Colonic mucosa (tissue), 4 donors: ENCODE data around the gene PCCA. TPM values are rescaled to one million over a fixed set of nuclear protein-coding genes. Genes with fewer than 3 reads are reported as not detected.

Experiments used
- DNase-seq: peaks from one replicate; pipeline ENCODE4 v3.0.0-alpha.2; 2020
- H3K27ac ChIP-seq: fragments of 200-600 bp; one replicate; pipeline ENCODE4 v1.8.0; 2021
- H3K27me3 ChIP-seq: fragments of 200-600 bp; one replicate; pipeline ENCODE4 v1.8.0; 2021
- H3K36me3 ChIP-seq: fragments of 200-600 bp; one replicate; pipeline ENCODE4 v1.8.0; 2021
- H3K4me1 ChIP-seq: fragments of 200-600 bp; one replicate; pipeline ENCODE4 v1.8.0; 2021; ENCODE audit warnings: mild to moderate bottlenecking
- H3K4me3 ChIP-seq: fragments of 200-600 bp; one replicate; pipeline ENCODE4 v1.8.0; 2021
- H3K9ac ChIP-seq, 2 donors: one replicate each; pipeline ENCODE4 v1.7.0; 2013; ENCODE audit warnings: control low read depth in 2 of 2, low read depth in 2 of 2, low read length in 2 of 2
- H3K9me3 ChIP-seq: fragments of 200-600 bp; one replicate; pipeline ENCODE4 v1.8.0; 2021
- CTCF ChIP-seq: fragments of 200-600 bp; IDR thresholded peaks from one replicate; pipeline ENCODE4 v1.8.0; 2022; ENCODE audit warnings: antibody characterized with exemption, mild to moderate bottlenecking
- intact Hi-C: fragments of 100-400 bp; cut with DNase I; formaldehyde crosslinking; loops from one replicate; pipeline ENCODE4 v1.14.1; 2022
- total RNA-seq, 2 donors: library from RNA; stranded (reverse); fragmentation: NEBNext Ultra II Directional in 1 of 2; extraction: Animal tissue kit (Norgen Biotek cat#: 25700) in 1 of 2; gene quantifications; one replicate each; pipeline ENCODE4 v1.2.1, GENCODE V29; 2021
- donor health status: healthy.
- donor health status: DM: no; HTN: no; CAD: no.
- donor health status: DM: no; HTN: no; CAD: no.

PCCA gene
- total RNA-seq, 2 donors from 2014 or later = 65.5 to 109 TPM

GRCh38 chr13:100525453-100526317 is 436.8 kb downstream of the PCCA start:
- Histone ChIP-seq H3K9me3 (no peaks in the 10 kb centered on the region), H3K27ac (no peak overlapping the region), H3K36me3 (no peaks in the 10 kb centered on the region), H3K4me3 (no peak overlapping the region), H3K9ac (no peak overlapping the region), H3K4me1 (no peaks in the 10 kb centered on the region), H3K27me3 (no peaks in the 10 kb centered on the region)
- intact Hi-C loops = no loop called here
- DNase-seq = no peak
- no peak for TF ChIP-seq CTCF

- no peak for DNase-seq
- no peak overlapping the region for H3K4me3 ChIP-seq
- intact Hi-C loops = no loop called here
Observed at GRCh38 chr13:100526318-100527000, 437.6 kb downstream of the PCCA start.

GRCh38 chr13:100527644-100528043 is 438.8 kb downstream of the PCCA start:
- TF ChIP-seq CTCF = no peak
- intact Hi-C loops = no loop called here
- no peaks in the 10 kb centered on the region for H3K27me3 ChIP-seq
- no peak for DNase-seq
- H3K9me3 ChIP-seq = no peaks in the 10 kb centered on the region
- H3K4me1 ChIP-seq = no peaks in the 10 kb centered on the region
- H3K36me3 ChIP-seq = no peaks in the 10 kb centered on the region
- H3K9ac ChIP-seq = no peak overlapping the region
- H3K4me3 ChIP-seq = no peak overlapping the region
- no peak overlapping the region for H3K27ac ChIP-seq

More at GRCh38 chr13:100526318-100527000, 437.6 kb downstream of the PCCA start:
- no peak for TF ChIP-seq CTCF
- H3K9me3 ChIP-seq = no peaks in the 10 kb centered on the region
- H3K36me3 ChIP-seq = no peaks in the 10 kb centered on the region
- H3K9ac ChIP-seq = no peak overlapping the region
- no peaks in the 10 kb centered on the region for H3K27me3 ChIP-seq
- H3K4me1 ChIP-seq = no peaks in the 10 kb centered on the region
- H3K27ac ChIP-seq = no peak overlapping the region

- Histone ChIP-seq H3K4me3 (no peak overlapping the region), H3K9me3 (no peaks in the 10 kb centered on the region), H3K27ac (no peak overlapping the region), H3K27me3 (no peaks in the 10 kb centered on the region), H3K36me3 (no peaks in the 10 kb centered on the region), H3K4me1 (no peaks in the 10 kb centered on the region), H3K9ac (no peak overlapping the region)
- DNase-seq = no peak
- intact Hi-C loops = no loop called here
- TF ChIP-seq CTCF = no peak
Observed at GRCh38 chr13:100528353-100528752, 439.5 kb downstream of the PCCA start.

GRCh38 chr13:100528820-100529219 is 439.9 kb downstream of the PCCA start:
- Histone ChIP-seq H3K27me3 (no peaks in the 10 kb centered on the region), H3K4me3 (no peak overlapping the region), H3K4me1 (no peaks in the 10 kb centered on the region), H3K36me3 (no peaks in the 10 kb centered on the region), H3K27ac (no peak overlapping the region), H3K9ac (no peak overlapping the region), H3K9me3 (no peaks in the 10 kb centered on the region)
- intact Hi-C loops = no loop called here
- TF ChIP-seq CTCF = no peak
- no peak for DNase-seq
